Small intestine (tissue), 7 donors: ENCODE results near the gene IL21R. TPM values are rescaled to one million over a fixed set of nuclear protein-coding genes. Genes with fewer than 3 reads are reported as not detected.
"Not testable (repeated sequence)": the region's sequence is repeated elsewhere in the genome, so short reads cannot be mapped to it uniquely, and the experiment has no call there.

ENCODE experiments used
- DNase-seq, 2 donors: peaks; one replicate each; pipeline versions ENCODE4 v3.0.0 to v3.0.0-alpha.2; 2013
- FAIRE-seq: peaks from 2 replicates; lab custom pipeline; 2012; peaks lifted over from hg19 to GRCh38; lab: Jason Lieb, UNC
- H3K27ac ChIP-seq, 3 donors: one replicate each; pipeline ENCODE4 v1.5.1; 2013; ENCODE audit warnings: low read length in 2 of 3, mild to moderate bottlenecking in 2 of 3, control low read depth in 1 of 3, inconsistent platforms in 1 of 3, low read depth in 1 of 3, moderate library complexity in 1 of 3
- H3K27me3 ChIP-seq, 3 donors: one replicate each; pipeline ENCODE4 v1.6.1; 2013; ENCODE audit warnings: low read length in 3 of 3, inconsistent platforms in 1 of 3; ENCODE audit not compliant: control insufficient read depth in 3 of 3, insufficient read depth in 3 of 3
- H3K36me3 ChIP-seq, 3 donors: one replicate each; pipeline ENCODE4 v1.6.1; 2013; ENCODE audit warnings: low read length in 3 of 3, inconsistent platforms in 1 of 3, low read depth in 1 of 3, mild to moderate bottlenecking in 1 of 3, moderate library complexity in 1 of 3; ENCODE audit not compliant: control insufficient read depth in 3 of 3, insufficient read depth in 2 of 3
- H3K4me1 ChIP-seq, 3 donors: one replicate each; pipeline ENCODE4 v1.6.1; 2013; ENCODE audit warnings: low read length in 2 of 3, inconsistent platforms in 1 of 3, low read depth in 1 of 3, mild to moderate bottlenecking in 1 of 3, moderate library complexity in 1 of 3; ENCODE audit not compliant: control insufficient read depth in 3 of 3, insufficient read depth in 2 of 3
- H3K4me3 ChIP-seq, 3 donors: one replicate each; pipeline ENCODE4 v1.5.1; 2013; ENCODE audit warnings: low read length in 3 of 3, control low read depth in 1 of 3, inconsistent platforms in 1 of 3, low read depth in 1 of 3, mild to moderate bottlenecking in 1 of 3, moderate library complexity in 1 of 3
- H3K9me3 ChIP-seq, 2 donors: one replicate each; pipeline ENCODE4 v1.6.1; 2013; ENCODE audit warnings: low read depth in 1 of 2, low read length in 1 of 2; ENCODE audit not compliant: control insufficient read depth in 2 of 2, insufficient read depth in 1 of 2
- WGBS, 3 donors: extraction: QIAGEN DNeasy Blood & Tissue Kit; methylation state at CpG; one replicate each; pipeline ENCODE4 v1.1.7; 2013; 5-methylcytosine and 5-hydroxymethylcytosine counted together
- polyA plus RNA-seq, 4 donors: library from polyadenylated mRNA; stranded (reverse) in 3 of 4; unstranded in 1 of 4; fragments of 200-250 nt in 3 of 4; fragments of 120-200 nt in 1 of 4; gene quantifications; one replicate each; pipeline versions ENCODE4 v1.2.1 to v1.2.3, GENCODE V29; 2013
- donor health status: healthy with polysubstance abuse.
- donor health status: control.
- donor health status: control.
- donor health status: Bipolar disorder and iron deficiency.
- donor health status: healthy.

IL21R gene
- polyA plus RNA-seq, 4 donors, result under 0.01 to 0.85 (median 0.33) TPM

DNA sequence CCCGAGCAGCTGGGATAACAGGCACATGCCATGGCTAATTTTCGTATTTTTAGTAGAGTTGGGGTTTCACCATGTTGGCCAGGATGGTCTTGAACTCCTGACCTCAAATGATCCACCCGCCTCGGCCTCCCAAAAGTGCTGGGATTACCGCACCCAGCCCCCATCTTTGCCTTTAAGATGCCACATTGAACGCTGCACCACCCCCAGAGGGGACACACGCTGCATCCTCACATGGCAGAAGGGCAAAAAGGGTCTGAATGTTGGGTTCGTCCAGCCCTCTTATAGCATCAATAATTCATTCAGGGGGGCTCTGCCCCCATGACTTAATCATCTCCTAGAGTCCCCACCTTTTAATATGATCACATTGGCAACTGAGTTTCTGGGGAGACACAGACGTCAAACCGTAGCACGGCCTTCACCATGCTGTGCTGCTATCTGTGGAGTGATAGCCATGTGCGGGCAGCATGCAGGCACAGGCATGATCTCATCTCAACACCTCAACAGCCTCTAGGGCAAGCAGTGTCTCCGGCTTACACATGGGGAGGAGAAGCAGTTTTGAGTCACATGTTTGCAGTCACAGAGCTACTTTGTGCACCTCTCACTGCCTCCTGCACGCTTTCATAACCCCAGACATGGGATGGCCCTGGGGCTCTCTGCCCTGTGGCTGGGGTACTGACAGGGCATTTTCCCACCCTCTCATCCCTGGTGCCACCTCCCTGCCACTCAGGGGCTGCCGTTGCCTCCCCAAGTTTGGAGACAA lies 30.0 kb downstream of the IL21R start:
- H3K9me3 ChIP-seq, result no peaks in the 10 kb centered on the region
- FAIRE-seq (no peak), DNase-seq (no peak)
- 76 to 80% (median 79%) methylated on average over 15 of the region's 15 CpGs for WGBS, 3 donors
- H3K4me1 ChIP-seq, result no peaks in the 10 kb centered on the region
- no peak overlapping the region for H3K27ac ChIP-seq
- H3K27me3 ChIP-seq, result no peaks in the 10 kb centered on the region
- no peak overlapping the region for H3K4me3 ChIP-seq
- no peaks in the 10 kb centered on the region for H3K36me3 ChIP-seq

DNA sequence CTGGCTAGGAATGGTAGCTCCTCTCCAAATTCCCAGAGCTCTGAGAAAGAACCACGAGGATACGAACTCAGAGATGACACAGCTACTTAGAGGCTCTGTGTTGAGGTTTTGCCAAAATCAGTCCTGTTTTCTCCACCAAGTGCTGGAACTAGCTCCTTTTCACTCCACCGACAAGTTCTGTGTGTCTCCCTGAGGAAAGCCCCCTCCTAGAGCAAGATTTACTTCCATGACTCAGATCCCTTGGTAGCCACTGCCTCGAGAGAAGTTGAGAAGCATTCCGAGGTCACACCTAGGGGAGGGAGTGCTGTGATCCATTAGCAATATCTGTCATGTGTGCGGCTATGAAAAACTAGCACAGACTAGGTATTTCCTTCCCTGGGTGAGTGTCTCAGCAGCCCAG lies 30.6 kb downstream of the IL21R start:
- Histone ChIP-seq H3K27me3 (no peaks in the 10 kb centered on the region), H3K9me3 (no peaks in the 10 kb centered on the region), H3K27ac (no peak overlapping the region), H3K4me3 (no peak overlapping the region), H3K4me1 (no peaks in the 10 kb centered on the region), H3K36me3 (no peaks in the 10 kb centered on the region)
- 51 to 57% (median 57%) methylated on average over 6 of the region's 6 CpGs for WGBS, 3 donors
- no peak for FAIRE-seq
- DNase-seq, result no peak

DNA sequence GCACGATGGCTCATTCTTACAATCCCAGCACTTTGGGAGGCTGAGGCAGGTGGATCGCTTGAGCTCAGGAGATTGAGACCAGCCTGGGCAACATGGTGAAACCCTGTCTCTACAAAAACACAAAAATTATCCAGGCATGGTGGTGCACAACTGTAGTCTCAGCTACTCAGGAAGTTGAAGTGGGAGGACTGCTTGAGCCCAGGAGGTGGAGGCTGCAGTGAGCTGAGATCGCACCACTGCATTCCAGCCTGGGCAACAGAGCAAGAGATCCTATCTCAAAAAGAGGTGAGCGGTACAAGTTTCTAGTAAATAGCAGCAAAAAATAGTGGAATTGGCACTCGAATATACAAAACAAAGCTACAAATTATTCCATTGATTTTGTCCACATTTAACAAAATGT lies 31.2 kb downstream of the IL21R start:
- not testable (repeated sequence) for FAIRE-seq, H3K4me3 ChIP-seq, DNase-seq, H3K36me3 ChIP-seq, H3K4me1 ChIP-seq, H3K9me3 ChIP-seq, H3K27ac ChIP-seq, H3K27me3 ChIP-seq
- 77 to 83% (median 80%) methylated on average over 5 of the region's 5 CpGs for WGBS, 3 donors

DNA sequence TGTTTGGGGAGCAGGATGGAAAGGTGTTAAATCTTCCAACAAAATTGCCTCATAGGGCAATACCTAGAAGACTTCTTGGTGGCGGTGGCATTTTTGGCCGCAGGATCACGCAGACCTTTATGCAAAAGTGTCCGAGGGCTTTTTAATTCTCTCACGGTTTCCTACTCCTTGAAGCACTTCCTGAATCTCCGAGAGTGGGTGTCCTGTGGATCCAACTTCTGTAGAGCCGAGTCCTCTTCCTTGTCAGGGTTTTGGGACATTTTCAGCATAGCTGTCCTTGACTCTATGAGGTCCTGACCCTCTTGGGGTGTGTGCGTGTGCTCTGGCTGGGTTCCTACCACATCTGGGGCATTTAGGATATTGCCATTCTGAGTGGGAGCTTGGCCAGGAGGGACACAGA lies 31.7 kb downstream of the IL21R start:
- DNase-seq (no peak), FAIRE-seq (no peak)
- H3K27ac ChIP-seq, result no peak overlapping the region
- no peaks in the 10 kb centered on the region for H3K9me3 ChIP-seq
- no peak overlapping the region for H3K4me3 ChIP-seq
- no peaks in the 10 kb centered on the region for H3K27me3 ChIP-seq
- no peaks in the 10 kb centered on the region for H3K36me3 ChIP-seq
- WGBS, 3 donors, result 81 to 88% (median 84%) methylated on average over 8 of the region's 8 CpGs
- no peaks in the 10 kb centered on the region for H3K4me1 ChIP-seq

DNA sequence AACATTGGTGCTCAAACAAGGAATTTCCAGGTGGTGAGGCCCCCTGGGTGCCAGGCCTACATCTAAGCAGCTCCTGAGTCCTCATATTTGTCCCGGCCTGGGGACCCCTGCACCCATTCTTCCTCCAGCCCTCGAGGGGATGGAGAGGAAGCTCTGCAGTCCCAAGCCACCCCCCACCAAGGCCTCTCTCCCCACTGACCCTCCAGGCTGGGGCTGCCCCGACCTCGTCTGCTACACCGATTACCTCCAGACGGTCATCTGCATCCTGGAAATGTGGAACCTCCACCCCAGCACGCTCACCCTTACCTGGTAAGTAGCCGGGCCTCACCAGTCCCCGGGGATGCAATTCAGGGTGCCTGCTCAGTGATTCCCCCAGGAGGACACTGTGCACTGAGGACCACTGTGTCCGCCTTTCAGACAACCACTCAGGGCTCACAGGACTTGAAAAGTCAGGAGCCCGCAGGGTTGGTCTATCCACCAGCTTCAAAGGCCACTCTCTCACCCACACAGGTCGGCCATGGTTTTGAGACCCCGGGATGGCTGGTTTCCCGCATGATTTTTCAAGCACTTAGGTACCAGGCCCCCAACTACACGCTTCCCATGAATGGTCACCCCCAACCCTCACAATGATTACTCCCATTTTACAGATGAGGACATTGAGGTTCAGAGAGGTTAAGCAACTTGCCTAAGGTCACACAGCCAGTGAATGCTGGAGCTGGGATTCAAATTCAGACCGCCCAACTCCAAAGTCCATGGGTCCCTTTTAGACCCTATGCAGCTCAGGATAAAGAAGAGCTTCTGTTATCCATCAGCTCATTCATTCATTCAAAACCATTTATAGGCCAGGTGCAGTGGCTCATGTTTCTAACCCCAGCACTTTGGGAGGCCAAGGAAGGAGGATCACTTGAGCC lies 32.4 kb downstream of the IL21R start:
- no peaks in the 10 kb centered on the region for H3K4me1 ChIP-seq
- FAIRE-seq (no peak), DNase-seq (no peak)
- no peaks in the 10 kb centered on the region for H3K9me3 ChIP-seq
- no peaks in the 10 kb centered on the region for H3K36me3 ChIP-seq
- no peaks in the 10 kb centered on the region for H3K27me3 ChIP-seq
- no peak overlapping the region for H3K27ac ChIP-seq
- H3K4me3 ChIP-seq, result no peak overlapping the region
- 88 to 90% (median 89%) methylated on average over 16 of the region's 16 CpGs for WGBS, 3 donors

DNA sequence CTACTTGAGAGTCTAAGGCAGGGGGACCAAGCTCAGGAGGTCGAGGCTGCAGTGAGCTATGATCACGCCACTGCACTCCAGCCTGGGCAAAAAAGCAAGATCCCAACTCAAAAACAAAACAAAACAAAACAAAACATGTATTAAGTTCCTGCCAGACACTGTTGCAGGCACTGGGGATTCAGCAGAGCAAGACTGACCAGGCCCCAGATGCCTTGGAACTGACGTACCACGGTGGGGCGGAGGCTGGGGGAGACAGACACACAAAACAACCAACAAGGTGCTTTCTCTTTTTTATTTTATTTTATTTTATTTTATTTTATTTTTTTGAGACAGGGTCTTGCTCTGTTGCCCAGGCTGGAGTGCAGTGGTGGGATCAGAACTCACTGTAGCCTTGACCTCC lies 33.2 kb downstream of the IL21R start:
- H3K27ac ChIP-seq, DNase-seq, H3K36me3 ChIP-seq, H3K4me3 ChIP-seq, H3K9me3 ChIP-seq, FAIRE-seq, H3K4me1 ChIP-seq, H3K27me3 ChIP-seq: not testable (repeated sequence)
- 89 to 90% (median 89%) methylated on average over 5 of the region's 5 CpGs for WGBS, 3 donors

DNA sequence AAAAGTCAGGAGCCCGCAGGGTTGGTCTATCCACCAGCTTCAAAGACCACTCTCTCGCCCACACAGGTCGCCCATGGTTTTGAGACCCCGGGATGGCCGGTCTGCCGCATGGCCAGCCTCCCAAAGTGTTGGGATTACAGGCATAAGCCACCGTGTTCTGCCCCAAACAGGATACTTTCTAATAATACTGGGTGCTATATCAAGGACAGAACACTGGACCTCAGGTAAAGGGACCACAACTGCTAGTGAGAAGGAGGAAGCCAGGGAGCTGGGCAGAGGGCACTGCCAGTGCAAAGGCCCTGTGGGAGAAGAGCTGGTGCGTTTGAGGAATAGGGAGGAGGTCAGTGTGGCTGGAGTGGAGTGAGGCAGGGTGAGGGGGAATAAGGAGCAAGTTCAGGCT lies 34.1 kb downstream of the IL21R start:
- Histone ChIP-seq H3K36me3 (no peaks in the 10 kb centered on the region), H3K4me1 (no peaks in the 10 kb centered on the region), H3K4me3 (no peak overlapping the region), H3K27ac (no peak overlapping the region), H3K27me3 (no peaks in the 10 kb centered on the region), H3K9me3 (no peaks in the 10 kb centered on the region)
- WGBS, 3 donors, result 89 to 94% (median 89%) methylated on average over 8 of the region's 8 CpGs
- FAIRE-seq (no peak), DNase-seq (no peak)

DNA sequence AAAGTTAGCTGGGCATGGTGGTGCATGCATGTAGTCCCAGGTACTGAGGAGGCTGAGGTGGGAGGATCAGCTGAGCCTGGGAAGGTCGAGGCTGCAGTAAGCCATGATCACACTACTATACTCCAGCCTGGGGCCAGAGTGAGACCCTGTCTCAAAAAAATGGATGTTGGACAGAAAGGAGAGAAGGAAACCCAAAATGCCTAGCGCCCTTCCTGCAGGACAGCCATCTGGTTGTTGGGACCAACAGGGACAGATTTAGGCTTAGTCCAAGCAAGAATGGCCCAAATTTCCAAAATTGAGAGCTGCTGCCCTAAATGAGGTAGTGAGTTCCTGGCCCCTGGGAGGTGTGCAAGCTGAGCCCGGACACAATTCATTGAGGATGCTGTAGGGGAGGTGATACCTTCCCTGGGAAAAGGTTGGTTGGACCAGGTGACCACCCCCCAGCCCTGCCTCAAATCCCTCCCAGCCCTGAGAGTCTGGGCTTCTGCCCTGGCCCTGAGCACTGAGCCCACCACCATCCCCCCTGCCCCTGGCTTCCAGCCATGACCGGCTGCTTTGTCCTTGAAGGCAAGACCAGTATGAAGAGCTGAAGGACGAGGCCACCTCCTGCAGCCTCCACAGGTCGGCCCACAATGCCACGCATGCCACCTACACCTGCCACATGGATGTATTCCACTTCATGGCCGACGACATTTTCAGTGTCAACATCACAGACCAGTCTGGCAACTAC lies 35.1 kb downstream of the IL21R start:
- Histone ChIP-seq H3K27ac (no peak overlapping the region), H3K27me3 (no peaks in the 10 kb centered on the region), H3K9me3 (no peaks in the 10 kb centered on the region), H3K4me1 (no peaks in the 10 kb centered on the region), H3K36me3 (no peaks in the 10 kb centered on the region), H3K4me3 (no peak overlapping the region)
- DNase-seq (no peak), FAIRE-seq (no peak)
- whole genome bisulfite sequencing, 3 donors, result 74 to 88% (median 85%) methylated on average over 9 of the region's 9 CpGs
